ENCODE results near the gene GRB2.
A peak's percentile ranks its signal among the peaks of the same experiment; 100 is the strongest.

Gene GRB2

GRCh38 chr17:75271955-75272847 is 133.3 kb downstream of the GRB2 start:
- no peak for DNase-seq

GRCh38 chr17:75271233-75271954 is 134.1 kb downstream of the GRB2 start:
- DNase-seq = peak; percentile 90

GRCh38 chr17:75270966-75271232 is 134.6 kb downstream of the GRB2 start, which contains the start of gene MIF4GD:
MIF4GD (minus strand) TSS chr17:75271231; CDS start chr17:75270195, 1,036 bp downstream.
- DNase-seq = no peak

- peak; percentile 50 for DNase-seq
These were observed 135.1 kb downstream of the GRB2 start for GRCh38 chr17:75270218-75270965.

GRCh38 chr17:75269844-75270217 is 135.6 kb downstream of the GRB2 start:
- DNase-seq = no peak
